ENCODE data around the gene SNX7. TPM values are rescaled to one million over a fixed set of nuclear protein-coding genes. Genes with fewer than 3 reads are reported as not detected.

SNX7 gene
- total and polyA plus RNA-seq, 2 donors (not counting 1 experiment from before 2014, with no cell fraction given), result not detected

DNA sequence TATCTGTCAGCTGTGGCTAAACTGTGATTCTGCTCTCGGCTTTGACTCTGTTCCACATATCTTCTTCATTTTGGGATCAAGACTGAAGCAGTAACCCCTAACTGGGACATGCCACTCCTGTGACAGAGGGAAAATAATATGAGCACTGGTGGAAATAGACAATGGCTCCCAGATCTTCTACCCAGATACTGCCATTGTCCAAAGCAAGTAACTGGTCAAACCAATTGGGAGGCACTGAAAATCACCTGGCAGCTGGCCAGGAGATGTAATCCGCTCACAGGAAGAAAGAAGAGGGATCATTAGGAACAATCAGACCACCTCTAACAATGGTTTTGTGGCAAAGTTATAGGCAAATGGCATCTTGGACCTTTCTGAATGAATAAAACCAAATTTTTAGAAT, 10.7 kb downstream of the SNX7 start:
- Histone ChIP-seq H3K27ac (ENCODE audit: low read length in 2 of 2) (no peak overlapping the region), H3K9me3 (ENCODE audit: control extremely low read depth in 1 of 3, control insufficient read depth in 2 of 3, insufficient read depth in 1 of 3, low read length in 2 of 3) (no peaks in the 10 kb centered on the region), H3K36me3 (replicated peaks in 1 of 2; ENCODE audit: control extremely low read depth in 1 of 2, control insufficient read depth in 1 of 2, extremely low read depth in 1 of 2, insufficient read depth in 2 of 2, low read length in 1 of 2) (no peaks in the 10 kb centered on the region), H4K20me1 (ENCODE audit: control insufficient read depth, insufficient read depth, low read length, poor library complexity, severe bottlenecking) (no peaks in the 10 kb centered on the region), H2AFZ (ENCODE audit: insufficient read depth, low read depth, low read length, poor library complexity, severe bottlenecking) (no peak overlapping the region), H3K9ac (ENCODE audit: low read length) (no peak overlapping the region), H3K4me1 (ENCODE audit: control insufficient read depth in 2 of 2, insufficient read depth in 2 of 2, low read length in 2 of 2) (no peaks in the 10 kb centered on the region), H3K27me3 (replicated peaks in 1 of 4; ENCODE audit: control extremely low read depth in 1 of 4, control insufficient read depth in 3 of 4, insufficient read depth in 4 of 4, low read length in 3 of 4) (no peaks in the 10 kb centered on the region), H3K79me2 (ENCODE audit: control insufficient read depth, insufficient read depth, low read length) (no peaks in the 10 kb centered on the region), H3K4me2 (replicated peaks; ENCODE audit: low read depth, low read length, poor library complexity, severe bottlenecking) (no peak overlapping the region), H3K4me3 (ENCODE audit: control extremely low read depth in 1 of 5, extremely low read depth in 1 of 5, insufficient read depth in 1 of 5, low read depth in 2 of 5, low read length in 4 of 5) (no peak overlapping the region)
- POLR2A ChIA-PET, result no interaction called here
- DNase-seq (no peak), ATAC-seq (ENCODE audit: low read depth) (no peak)
- intact Hi-C loops (cut with micrococcal nuclease), result no loop called here
- no peaks in the 10 kb centered on the region for H3K9me3 Mint-ChIP-seq (ENCODE audit: insufficient read depth)
- WGBS (ENCODE audit: insufficient coverage), result no CpG with 5 or more reads among the region's 2 CpGs
- CTCF ChIA-PET, result no interaction called here
- no peaks in the 10 kb centered on the region for H3K4me1 Mint-ChIP-seq
- no peak overlapping the region for H3K4me3 Mint-ChIP-seq
- H3K27ac Mint-ChIP-seq, result no peak overlapping the region
- no peak for TF ChIP-seq EZH2 (IDR thresholded peaks at IDR 0.05; ENCODE audit: borderline replicate concordance, insufficient read depth, low read depth, low read length, poor library complexity, severe bottlenecking)
- no peak for TF ChIP-seq CTCF (IDR thresholded peaks at IDR 0.05)
- no peaks in the 10 kb centered on the region for H3K27me3 Mint-ChIP-seq

DNA sequence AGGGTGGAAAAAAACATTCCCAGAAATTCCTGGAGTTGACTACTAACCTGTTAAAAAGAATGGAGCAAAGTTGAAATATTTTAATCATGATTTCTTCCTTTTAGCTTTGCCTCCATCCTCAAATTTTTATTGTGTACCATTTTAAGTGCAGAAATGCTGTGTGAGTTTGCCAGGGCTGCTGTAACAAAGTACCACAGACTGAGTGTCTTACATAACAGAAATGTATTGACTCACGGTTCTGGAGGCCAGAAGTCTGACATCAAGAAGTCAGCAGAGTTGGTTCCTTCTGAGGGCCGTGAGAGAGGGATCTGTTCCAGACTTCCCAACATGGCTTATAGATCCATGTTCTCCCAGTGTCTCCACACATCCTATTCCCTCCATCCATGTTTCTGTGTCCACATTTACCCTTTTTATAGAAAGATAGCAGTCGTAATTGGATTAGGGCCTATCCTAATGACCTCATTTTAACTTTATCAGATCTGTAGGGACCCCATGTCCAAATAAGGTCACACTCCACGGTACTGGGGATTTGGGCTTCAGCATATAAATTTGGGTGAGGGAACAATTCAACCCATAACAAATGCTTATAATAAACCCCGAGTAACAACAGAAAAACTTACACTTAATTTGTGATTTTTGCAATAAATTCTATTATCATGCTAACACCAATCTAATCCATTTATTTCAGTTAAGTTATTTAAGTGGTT, 12.7 kb downstream of the SNX7 start:
- no peak for DNase-seq
- Mint-ChIP-seq H3K9me3 (ENCODE audit: insufficient read depth) (no peaks in the 10 kb centered on the region), H3K4me1 (no peaks in the 10 kb centered on the region), H3K27me3 (no peaks in the 10 kb centered on the region), H3K27ac (no peak overlapping the region), H3K4me3 (no peak overlapping the region)
- intact Hi-C loops (cut with micrococcal nuclease), result no loop called here
- Histone ChIP-seq H3K9ac (ENCODE audit: low read length) (no peak overlapping the region), H3K4me1 (ENCODE audit: control insufficient read depth in 2 of 2, insufficient read depth in 2 of 2, low read length in 2 of 2) (no peaks in the 10 kb centered on the region), H2AFZ (ENCODE audit: insufficient read depth, low read depth, low read length, poor library complexity, severe bottlenecking) (no peak overlapping the region), H3K4me3 (ENCODE audit: control extremely low read depth in 1 of 5, extremely low read depth in 1 of 5, insufficient read depth in 1 of 5, low read depth in 2 of 5, low read length in 4 of 5) (no peak overlapping the region), H3K36me3 (replicated peaks in 1 of 2; ENCODE audit: control extremely low read depth in 1 of 2, control insufficient read depth in 1 of 2, extremely low read depth in 1 of 2, insufficient read depth in 2 of 2, low read length in 1 of 2) (no peaks in the 10 kb centered on the region), H4K20me1 (ENCODE audit: control insufficient read depth, insufficient read depth, low read length, poor library complexity, severe bottlenecking) (no peaks in the 10 kb centered on the region), H3K79me2 (ENCODE audit: control insufficient read depth, insufficient read depth, low read length) (no peaks in the 10 kb centered on the region), H3K27ac (ENCODE audit: low read length in 2 of 2) (no peak overlapping the region), H3K27me3 (replicated peaks in 1 of 4; ENCODE audit: control extremely low read depth in 1 of 4, control insufficient read depth in 3 of 4, insufficient read depth in 4 of 4, low read length in 3 of 4) (no peaks in the 10 kb centered on the region), H3K9me3 (ENCODE audit: control extremely low read depth in 1 of 3, control insufficient read depth in 2 of 3, insufficient read depth in 1 of 3, low read length in 2 of 3) (no peaks in the 10 kb centered on the region), H3K4me2 (replicated peaks; ENCODE audit: low read depth, low read length, poor library complexity, severe bottlenecking) (no peak overlapping the region)
- ATAC-seq (ENCODE audit: low read depth), result no peak
- ChIA-PET POLR2A (no interaction called here), CTCF (no interaction called here)
- 100% methylated on average over 1 of the region's 5 CpGs for WGBS (ENCODE audit: insufficient coverage)
- no peak for TF ChIP-seq CTCF (IDR thresholded peaks at IDR 0.05)
- TF ChIP-seq EZH2 (IDR thresholded peaks at IDR 0.05; ENCODE audit: borderline replicate concordance, insufficient read depth, low read depth, low read length, poor library complexity, severe bottlenecking), result no peak
